Osteoblast (primary cell): ENCODE data around the gene ANKLE1. TPM values are rescaled to one million over a fixed set of nuclear protein-coding genes. Genes with fewer than 3 reads are reported as not detected.
"Not testable (repeated sequence)": the region's sequence is repeated elsewhere in the genome, so short reads cannot be mapped to it uniquely, and the experiment has no call there.

Experiments used
- DNase-seq: peaks from one replicate; pipeline ENCODE4 v3.0.0; 2011; ENCODE audit warnings: low spot score, mixed read lengths; ENCODE audit not compliant: insufficient read length; ENCODE audit errors: missing footprints
- H2AFZ ChIP-seq: 2 replicates; pipeline ENCODE4 v1.6.0; 2011; ENCODE audit warnings: mild to moderate bottlenecking, low read length
- H3K27ac ChIP-seq: 2 replicates; pipeline ENCODE4 v1.5.1; 2011; ENCODE audit warnings: mild to moderate bottlenecking, low read depth, low read length, moderate library complexity
- H3K27me3 ChIP-seq: 2 replicates; pipeline ENCODE4 v1.6.0; 2012; ENCODE audit warnings: mild to moderate bottlenecking, control low read depth, inconsistent platforms, low read length, moderate library complexity; ENCODE audit not compliant: insufficient read depth
- H3K36me3 ChIP-seq: 2 replicates; pipeline ENCODE4 v1.5.1; 2011; ENCODE audit warnings: mild to moderate bottlenecking, low read length, control low read depth, moderate library complexity; ENCODE audit not compliant: insufficient read depth
- H3K4me1 ChIP-seq: 2 replicates; pipeline ENCODE4 v1.5.1; 2011; ENCODE audit warnings: mild to moderate bottlenecking, low read length, control low read depth, moderate library complexity; ENCODE audit not compliant: insufficient read depth
- H3K4me2 ChIP-seq: 2 replicates; pipeline ENCODE4 v1.6.0; 2011; ENCODE audit warnings: mild to moderate bottlenecking, low read length; ENCODE audit not compliant: insufficient read depth
- H3K4me3 ChIP-seq: fragments of 200-600 bp; sonication (generic); 3 replicates; pipeline ENCODE4 v1.5.1; 2012; ENCODE audit warnings: mild to moderate bottlenecking, low read length, inconsistent platforms; ENCODE audit not compliant: insufficient read depth
- H3K79me2 ChIP-seq: 2 replicates; pipeline ENCODE4 v1.6.0; 2012; ENCODE audit warnings: mild to moderate bottlenecking, low read length, control low read depth, inconsistent platforms; ENCODE audit not compliant: insufficient read depth
- H3K9me3 ChIP-seq: 2 replicates; pipeline ENCODE4 v1.5.1; 2011; ENCODE audit warnings: low read depth, low read length, control low read depth
- H4K20me1 ChIP-seq: 2 replicates; pipeline ENCODE4 v1.6.0; 2012; ENCODE audit warnings: mild to moderate bottlenecking, low read length, control low read depth; ENCODE audit not compliant: insufficient read depth
- CTCF ChIP-seq: IDR thresholded peaks from 2 replicates; pipeline ENCODE4 v1.5.1; 2011; ENCODE audit warnings: mild to moderate bottlenecking, low read depth, low read length, moderate library complexity; ENCODE audit errors: extremely low read depth
- total RNA-seq: library from RNA; depleted of rRNA; stranded (reverse); fragments of >200 nt; gene quantifications from 2 replicates; pipeline ENCODE4 v1.2.3, GENCODE V29; 2012

The ANKLE1 gene
- total RNA-seq, 1 donor = not detected

- Histone ChIP-seq H3K9me3 (no peaks in the 10 kb centered on the region), H4K20me1 (no peaks in the 10 kb centered on the region), H3K27me3 (no peaks in the 10 kb centered on the region), H3K4me1 (peaks cover 8% of the 10 kb centered on the region), H3K4me3 (no peak overlapping the region), H2AFZ (no peak overlapping the region), H3K79me2 (peaks cover 14% of the 10 kb centered on the region), H3K4me2 (no peak overlapping the region), H3K36me3 (peaks cover 19% of the 10 kb centered on the region), H3K27ac (no peak overlapping the region)
- no peak for DNase-seq
- no peak for TF ChIP-seq CTCF
Measured at GRCh38 chr19:17268754-17269153, 12.9 kb upstream of the ANKLE1 start.

GRCh38 chr19:17274892-17275291, 6.8 kb upstream of the ANKLE1 start:
- H3K9me3 ChIP-seq, DNase-seq, H3K27me3 ChIP-seq, H2AFZ ChIP-seq, H3K4me3 ChIP-seq, H3K27ac ChIP-seq, H3K4me2 ChIP-seq, H3K4me1 ChIP-seq, H4K20me1 ChIP-seq, H3K79me2 ChIP-seq: not testable (repeated sequence)
- peaks cover 38% of the 10 kb centered on the region for H3K36me3 ChIP-seq

DNA sequence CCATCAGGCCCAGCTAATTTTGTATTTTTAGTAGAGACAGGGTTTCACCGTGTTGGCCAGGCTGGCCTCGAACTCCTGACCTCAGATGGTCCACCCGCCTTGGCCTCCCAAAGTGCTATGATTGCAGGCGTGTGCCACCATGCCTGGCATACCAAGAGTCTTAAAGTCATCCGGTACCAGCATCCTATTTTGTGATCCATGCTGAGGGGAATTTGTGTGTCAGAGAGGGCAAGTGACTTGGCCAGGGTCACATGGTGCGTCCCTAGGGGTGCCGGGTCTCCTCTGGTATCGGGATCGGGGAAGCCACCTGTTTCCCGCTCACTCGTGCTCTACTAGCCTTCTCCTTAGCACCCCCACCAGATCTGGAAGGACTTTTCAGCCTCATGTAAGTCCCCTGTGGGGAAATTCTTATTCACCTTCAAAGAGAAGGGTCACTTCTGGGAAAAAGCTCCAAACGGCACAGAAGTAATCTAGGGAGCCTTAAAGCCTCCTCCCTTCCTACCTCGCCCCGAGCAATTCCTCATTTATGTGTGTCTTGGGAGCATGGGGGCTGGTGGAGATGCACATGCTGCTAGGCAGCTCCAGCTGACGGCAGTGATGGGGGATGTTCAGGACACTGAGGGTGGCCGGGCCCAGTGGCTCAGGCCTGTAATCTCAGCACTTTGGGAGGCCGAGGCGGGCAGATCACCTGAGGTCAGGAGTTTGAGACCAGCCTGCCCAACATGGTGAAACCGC, 6.1 kb upstream of the ANKLE1 start:
- no peaks in the 10 kb centered on the region for H3K4me1 ChIP-seq
- no peak overlapping the region for H3K4me2 ChIP-seq
- DNase-seq = no peak
- no peak for TF ChIP-seq CTCF
- peaks cover 38% of the 10 kb centered on the region for H3K36me3 ChIP-seq
- H3K27me3 ChIP-seq = no peaks in the 10 kb centered on the region
- no peak overlapping the region for H3K27ac ChIP-seq
- no peak overlapping the region for H3K4me3 ChIP-seq
- H2AFZ ChIP-seq = no peak overlapping the region
- H3K9me3 ChIP-seq = no peaks in the 10 kb centered on the region
- H4K20me1 ChIP-seq = peaks cover 3% of the 10 kb centered on the region
- no peaks in the 10 kb centered on the region for H3K79me2 ChIP-seq

DNA sequence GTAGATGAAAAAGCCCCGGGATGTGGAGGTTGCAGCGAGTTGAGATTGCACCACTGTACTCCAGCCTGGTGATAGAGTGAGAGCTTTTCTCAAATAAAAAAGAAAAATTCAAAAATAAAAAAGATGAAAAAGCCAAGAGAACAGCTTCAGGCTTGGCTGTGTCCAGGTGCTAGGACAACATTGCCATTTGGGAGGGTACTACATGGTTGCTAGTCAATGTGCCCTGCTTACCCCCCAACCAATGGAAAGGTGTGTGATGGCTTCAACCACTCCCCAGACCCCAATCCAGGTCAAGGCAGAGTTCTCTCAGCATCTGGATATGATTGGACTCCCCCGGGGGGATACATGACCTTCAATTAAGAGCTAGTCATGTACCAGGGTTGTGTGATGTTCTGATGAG, 2.3 kb upstream of the ANKLE1 start:
- Histone ChIP-seq H3K4me1 (peaks cover 7% of the 10 kb centered on the region), H3K27me3 (no peaks in the 10 kb centered on the region), H3K27ac (no peak overlapping the region), H3K4me3 (no peak overlapping the region), H3K36me3 (peaks cover 21% of the 10 kb centered on the region), H3K79me2 (no peaks in the 10 kb centered on the region), H4K20me1 (peaks cover 3% of the 10 kb centered on the region), H2AFZ (no peak overlapping the region), H3K9me3 (no peaks in the 10 kb centered on the region), H3K4me2 (no peak overlapping the region)
- DNase-seq = no peak
- no peak for TF ChIP-seq CTCF
